SH-SY5Y (cell line): Measurements from ENCODE around the gene ACSBG1.

Source experiments
- GATA2 ChIP-seq: IDR thresholded peaks from 2 replicates; pipeline ENCODE4 v1.6.1; 2011; ENCODE audit warnings: mild to moderate bottlenecking, low read depth, low read length
- GATA3 ChIP-seq: IDR thresholded peaks from 2 replicates; pipeline ENCODE4 v1.6.1; 2011; ENCODE audit warnings: low read depth, mild to moderate bottlenecking, low read length, moderate library complexity

GRCh38 chr15:78237146-78237545 lies 2.8 kb upstream of the ACSBG1 start:
- no peak for TF ChIP-seq GATA2
- no peak for TF ChIP-seq GATA3
